GM21528 (cell line): Measurements from ENCODE around the gene TP53RK.
"Not testable (repeated sequence)": the region's sequence is repeated elsewhere in the genome, so short reads cannot be mapped to it uniquely, and the experiment has no call there.

Source experiments
- ATAC-seq: cut with Tn5 transposase; IDR thresholded peaks from one replicate; pipeline ENCODE4 v1.9.1; 2021; ENCODE audit warnings: mild to moderate bottlenecking, moderate library complexity; ENCODE audit not compliant: unreplicated experiment, low FRiP score

Gene TP53RK

DNA sequence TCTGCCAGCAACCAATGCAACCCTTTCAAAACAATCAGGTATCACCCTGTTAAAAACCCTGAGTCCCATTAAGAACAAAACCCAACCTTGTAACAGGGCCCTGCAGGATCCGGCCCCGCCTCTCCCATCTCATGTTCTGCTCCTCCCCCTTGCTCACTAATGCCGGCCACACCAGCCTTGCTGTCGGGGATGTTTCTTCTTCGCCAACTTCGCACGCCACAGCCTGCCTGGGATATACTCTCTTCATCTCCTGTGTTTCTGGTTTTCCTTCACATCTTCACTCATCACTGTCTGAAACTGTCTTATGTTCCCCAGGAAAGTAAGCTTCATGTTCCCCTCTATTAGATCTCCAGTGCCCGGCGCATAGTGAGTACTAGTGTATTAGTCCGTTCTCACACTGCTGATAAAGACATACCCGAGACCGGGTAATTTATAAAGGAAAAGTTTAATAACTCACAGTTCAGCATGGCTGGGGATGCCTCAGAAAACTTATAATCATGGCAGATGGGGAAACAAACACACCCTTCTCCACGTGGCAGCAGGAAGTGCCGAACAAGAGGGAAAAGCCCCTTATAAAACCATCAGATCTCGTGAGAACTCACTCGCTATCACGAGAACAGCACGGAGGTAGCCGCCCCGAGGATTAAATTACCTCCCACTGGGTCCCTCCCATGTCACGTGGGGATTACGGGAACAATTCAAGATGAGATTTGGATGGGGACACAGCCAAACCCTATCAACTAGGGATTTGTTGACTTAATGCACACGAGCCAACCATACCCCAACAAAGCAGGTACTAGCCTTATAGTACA, 5.1 kb downstream of the TP53RK start:
- no peak for ATAC-seq

DNA sequence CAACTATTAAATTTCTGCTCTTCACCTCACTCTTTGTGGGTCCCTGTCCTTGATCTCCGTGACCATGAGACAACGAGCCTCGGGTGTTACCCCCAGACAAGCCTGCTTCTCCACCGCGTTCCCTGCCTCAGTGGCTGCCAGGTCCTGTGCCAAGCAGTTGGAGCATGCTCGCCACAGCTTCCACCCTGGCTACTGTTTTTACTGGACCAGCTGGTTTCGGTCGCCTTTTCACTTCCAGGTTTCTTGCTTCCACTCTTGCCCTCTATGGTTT, 5.6 kb downstream of the TP53RK start:
- no peak for ATAC-seq

DNA sequence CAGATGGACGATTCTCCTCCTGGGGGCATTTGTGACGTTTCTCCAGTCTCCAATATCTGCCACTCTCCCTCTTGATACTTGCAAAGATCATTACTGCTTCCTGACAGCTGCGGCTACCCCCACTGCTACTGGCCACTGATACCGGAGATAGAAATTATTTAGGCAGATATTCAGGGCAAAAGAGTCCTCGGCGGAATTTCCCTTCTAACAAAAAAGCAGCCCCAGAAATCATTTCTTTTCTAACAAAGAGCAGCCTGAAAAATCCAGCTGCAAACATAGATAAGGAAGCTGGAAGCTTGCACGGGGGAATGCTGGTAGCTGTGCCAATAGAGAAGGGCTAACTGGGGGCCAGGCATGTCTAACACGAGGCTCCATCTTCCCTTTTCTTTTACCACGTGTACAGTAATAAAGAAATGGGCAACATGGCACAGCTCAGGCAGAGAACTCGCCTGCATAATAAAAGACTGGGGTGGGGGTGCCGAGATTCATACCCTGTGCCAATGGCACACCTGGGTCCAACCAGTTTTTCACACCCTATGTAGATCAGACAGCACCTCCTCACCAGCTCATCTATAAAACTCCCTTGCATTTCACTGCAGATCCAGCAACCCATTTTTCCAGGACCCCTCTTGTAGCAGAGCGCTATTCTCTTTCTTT, 6.1 kb downstream of the TP53RK start:
- no peak for ATAC-seq

DNA sequence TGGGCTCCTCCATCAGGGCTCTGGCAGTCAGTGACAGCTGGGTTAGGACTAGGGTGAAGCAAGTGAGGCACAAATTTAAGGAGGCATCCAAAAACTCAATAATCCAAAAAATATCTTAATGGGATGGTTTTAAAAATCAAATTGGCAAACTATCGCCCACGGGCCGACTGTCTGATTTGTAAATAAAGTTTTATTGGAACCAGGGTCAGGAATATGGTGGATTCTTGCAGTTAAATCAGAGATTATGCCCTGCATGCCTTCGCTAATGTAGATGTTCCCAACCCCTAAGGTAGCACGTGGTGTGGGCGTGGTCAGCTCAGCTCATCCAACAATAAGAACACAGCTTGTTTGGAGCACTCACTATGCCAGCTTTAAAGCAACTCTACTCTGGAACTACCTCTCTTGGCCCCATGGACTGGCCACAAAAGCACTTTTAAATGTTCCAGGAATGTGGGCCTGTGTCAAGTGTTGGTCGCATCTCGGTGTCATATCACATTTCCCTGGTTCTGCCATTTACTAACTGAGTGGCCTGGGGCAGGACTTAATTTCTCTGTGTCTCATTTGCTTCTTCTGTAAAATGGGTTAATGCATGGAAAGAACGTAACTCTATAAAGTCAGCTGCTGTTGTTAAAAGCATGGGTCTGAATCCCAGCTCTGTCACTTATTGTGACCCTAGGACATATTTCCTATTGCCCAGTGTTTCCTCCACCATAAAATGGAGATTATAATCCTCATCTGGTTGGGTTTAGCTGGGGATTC, 7.0 kb downstream of the TP53RK start:
- no peak for ATAC-seq

- ATAC-seq, result no peak
Measured at GRCh38 chr20:46681032-46681854, 8.0 kb downstream of the TP53RK start.

GRCh38 chr20:46680684-46681031, 8.6 kb downstream of the TP53RK start:
- no peak for ATAC-seq

- no peak for ATAC-seq
Measured at GRCh38 chr20:46678516-46678915, 10.7 kb downstream of the TP53RK start.

GRCh38 chr20:46677608-46678007, 11.6 kb downstream of the TP53RK start:
- ATAC-seq, result no peak

GRCh38 chr20:46676649-46677316, 12.5 kb downstream of the TP53RK start:
- not testable (repeated sequence) for ATAC-seq

DNA sequence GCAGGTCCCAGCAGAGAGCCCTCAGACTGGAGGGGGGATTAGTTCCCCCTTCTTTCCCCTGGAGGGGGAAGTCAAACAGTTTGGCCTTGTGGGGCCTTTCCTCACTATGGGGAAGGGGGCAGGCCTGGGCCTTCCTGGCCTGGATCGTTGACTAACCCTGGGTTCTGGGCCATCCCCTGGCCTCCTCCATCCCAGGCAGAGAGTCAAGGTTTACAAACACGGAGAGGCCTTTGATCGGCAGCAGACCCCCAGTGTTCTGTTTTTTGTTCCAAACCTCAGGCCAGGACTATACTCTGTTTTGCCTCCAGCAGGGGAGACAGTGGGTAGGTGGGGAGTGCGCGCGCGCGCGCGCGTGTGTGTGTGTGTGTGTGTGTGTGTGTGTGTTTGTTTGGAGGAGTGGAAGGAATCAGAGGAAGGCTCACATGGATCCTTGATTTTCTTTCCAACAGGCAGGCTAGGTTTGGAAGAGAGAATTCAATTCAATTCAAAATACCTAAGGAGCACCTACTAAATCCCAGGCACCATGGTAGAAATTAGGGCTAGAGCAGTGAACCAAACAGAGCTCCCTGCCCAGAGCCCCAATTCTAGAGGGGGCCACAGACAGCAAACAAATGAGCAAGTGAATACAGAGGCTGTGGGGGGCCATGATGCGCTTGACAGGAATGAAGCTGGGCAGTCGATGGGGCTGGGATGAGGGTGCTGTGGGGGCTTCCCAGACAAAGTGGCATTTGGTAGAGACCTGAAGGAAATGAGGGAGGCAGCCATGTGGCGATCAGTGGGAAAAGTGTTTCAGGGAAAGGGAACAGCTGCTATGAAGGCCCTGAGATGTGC, 14.8 kb downstream of the TP53RK start:
- no peak for ATAC-seq

DNA sequence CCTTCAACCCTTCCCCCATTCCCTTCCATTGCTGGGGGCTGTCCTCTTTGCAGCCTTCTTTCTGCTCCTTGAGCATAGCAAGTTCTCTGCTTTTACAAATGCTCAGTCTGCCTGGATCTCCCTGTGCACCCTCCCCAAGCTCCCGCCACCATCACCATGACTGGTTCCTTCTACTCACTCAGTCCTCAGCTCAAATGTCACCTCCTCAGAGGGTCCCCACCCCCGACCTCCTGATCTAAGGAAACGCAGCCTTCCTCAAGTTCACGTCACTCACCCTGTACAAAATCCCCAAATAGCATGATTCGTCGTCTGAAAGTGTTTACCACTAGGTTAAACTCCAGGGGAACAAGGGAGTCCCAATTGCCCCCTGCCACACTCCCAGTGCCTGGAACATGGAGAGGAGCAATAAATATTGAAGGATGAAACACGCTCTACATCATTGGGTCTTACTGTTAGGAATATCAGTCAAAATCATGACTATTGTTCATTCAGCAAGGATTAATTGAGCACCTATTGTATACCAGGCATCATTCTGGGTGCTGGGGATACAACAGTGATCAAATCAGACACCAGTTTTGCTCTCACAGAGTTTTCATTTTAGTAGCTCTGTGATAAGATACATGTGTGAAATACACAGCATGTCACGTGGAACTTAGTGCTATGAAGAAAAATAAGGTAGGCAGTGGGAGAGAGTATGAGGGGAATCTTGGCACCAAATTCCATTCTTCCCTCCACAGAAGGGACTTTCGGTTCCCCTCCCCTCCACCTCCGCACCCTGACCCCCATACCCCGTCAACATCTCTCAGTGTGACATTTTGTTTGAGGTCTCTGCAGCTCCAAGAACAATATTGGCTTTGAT, 15.6 kb downstream of the TP53RK start:
- ATAC-seq, result no peak

DNA sequence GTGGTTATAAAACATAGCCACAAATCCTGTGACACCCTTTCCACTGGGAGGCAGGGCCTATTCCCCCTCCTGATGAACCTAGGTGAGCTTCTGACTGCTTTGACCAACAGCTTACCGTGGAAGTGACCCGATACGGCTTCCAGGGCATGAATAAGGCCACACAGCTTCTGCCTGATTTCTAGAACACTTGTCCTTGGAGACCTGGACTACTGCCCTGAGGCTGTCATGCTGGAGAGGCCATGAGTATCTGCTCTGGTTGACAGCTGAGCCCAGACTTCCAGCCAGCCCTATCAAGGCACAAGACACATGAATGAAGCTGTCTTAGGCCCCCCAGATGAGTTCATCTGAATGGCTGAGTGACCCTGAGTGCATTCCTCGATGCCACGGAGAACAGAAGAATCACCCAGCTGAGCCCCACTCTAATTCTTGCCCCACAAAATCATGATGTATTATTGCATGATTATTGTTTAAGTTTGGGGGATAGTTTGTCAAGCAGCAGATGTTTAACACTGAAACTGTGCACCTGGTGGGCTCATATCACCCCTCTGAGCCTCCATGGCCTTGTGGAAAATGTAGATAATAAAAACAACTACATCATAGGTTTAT, 16.6 kb downstream of the TP53RK start:
- no peak for ATAC-seq

- no peak for ATAC-seq
Measured at GRCh38 chr20:46671866-46672542, 17.2 kb downstream of the TP53RK start.

DNA sequence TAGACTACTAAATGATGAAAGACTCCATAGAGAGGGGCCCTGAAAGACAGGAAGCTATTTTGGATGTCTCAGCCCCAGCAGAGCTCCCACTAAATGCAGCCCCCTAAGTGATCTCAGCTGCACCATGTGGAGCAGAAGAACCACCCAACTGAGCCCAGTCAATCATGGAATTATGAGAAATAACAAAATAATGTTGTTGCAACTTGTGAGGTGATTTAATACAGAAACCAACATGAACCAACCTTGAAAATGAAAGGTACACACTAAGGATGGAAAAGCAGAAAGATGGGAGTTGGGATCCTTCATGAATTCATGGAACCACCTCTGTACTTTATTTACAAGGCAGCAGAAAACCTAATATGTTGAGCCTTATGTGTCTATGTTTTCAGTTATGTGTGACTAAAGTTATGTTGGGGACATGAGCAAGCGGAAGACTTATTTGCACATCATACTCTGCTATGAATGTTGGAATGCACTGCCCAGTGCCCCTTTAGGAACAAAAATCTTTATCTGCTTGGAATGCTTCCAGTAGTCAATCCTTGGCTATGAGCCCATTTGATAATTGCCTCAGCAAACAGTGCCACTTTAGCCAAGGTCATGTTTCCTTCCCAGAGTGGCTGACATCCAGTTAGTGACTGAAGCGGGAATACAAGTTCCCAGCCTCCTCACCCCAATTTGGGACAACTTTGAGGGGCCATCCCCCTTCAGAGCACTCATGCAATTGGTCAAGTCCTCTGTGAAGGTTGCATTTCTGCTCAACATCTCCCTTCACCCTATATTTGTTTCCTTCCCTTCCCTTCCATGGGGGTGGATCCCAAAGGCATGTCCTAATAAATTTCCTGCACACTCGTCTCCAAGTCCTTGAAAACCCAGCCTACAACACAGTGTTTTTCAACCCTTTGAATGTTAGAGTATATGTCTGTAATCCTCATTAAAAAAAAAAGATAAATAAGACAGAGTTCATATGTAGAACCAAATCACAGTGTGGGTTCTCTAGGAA, 18.4 kb downstream of the TP53RK start:
- no peak for ATAC-seq

GRCh38 chr20:46670228-46670584, 19.0 kb downstream of the TP53RK start:
- no peak for ATAC-seq

DNA sequence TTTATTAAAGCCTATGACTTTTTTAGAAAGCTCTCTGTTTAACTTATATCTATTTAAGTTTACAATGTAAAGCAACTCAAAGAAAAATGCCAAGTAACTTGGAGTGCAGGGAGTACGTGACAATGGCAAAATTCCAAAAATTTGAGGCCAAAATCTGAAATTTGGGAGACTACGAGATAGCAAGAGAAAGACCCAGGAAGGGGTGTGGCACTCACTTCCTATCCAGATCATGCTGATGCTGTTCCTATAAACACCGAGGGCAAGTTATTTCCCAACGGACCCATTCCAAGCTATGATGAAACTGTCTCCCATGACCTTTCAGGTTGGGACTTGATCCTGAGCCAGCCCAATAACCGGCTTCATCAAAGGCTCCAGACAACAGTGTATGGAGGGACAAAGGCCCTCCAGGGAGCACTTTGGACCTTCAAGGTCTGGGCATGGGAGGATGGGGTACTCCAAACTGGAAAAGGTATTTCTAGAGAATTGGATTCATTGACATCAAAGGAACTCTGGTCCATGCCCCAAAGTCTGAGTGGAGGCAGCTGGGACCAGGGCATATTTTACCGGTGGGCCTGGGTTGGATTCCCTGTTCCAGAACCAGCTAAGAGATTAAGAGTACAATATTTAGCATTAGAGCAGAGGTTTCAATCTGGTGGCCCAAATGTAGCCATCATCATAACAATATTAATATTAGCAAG, 22.3 kb downstream of the TP53RK start:
- ATAC-seq, result no peak
